Gastroesophageal sphincter (tissue), 4 donors: ENCODE results near the gene SLA2. TPM values are rescaled to one million over a fixed set of nuclear protein-coding genes. Genes with fewer than 3 reads are reported as not detected.

Source experiments
- ATAC-seq: fragments of 150-250 bp; one replicate; pipeline ENCODE4 v1.9.1; 2016; ENCODE audit warnings: mild to moderate bottlenecking, moderate library complexity
- H3K27ac ChIP-seq, 4 donors: fragments of 200-600 bp; sonication (generic) in 3 of 4; 1 replicate in 3 of 4; 2 replicates in 1 of 4; pipeline ENCODE4 v1.5.1; 2016 to 2019
- H3K27me3 ChIP-seq: fragments of 200-600 bp; sonication (generic); one replicate; pipeline ENCODE4 v1.5.1; 2019
- H3K36me3 ChIP-seq, 2 donors: fragments of 200-600 bp; sonication (generic); one replicate each; pipeline ENCODE4 v1.5.1; 2019; ENCODE audit warnings: control low read depth in 1 of 2
- H3K4me1 ChIP-seq, 3 donors: fragments of 200-600 bp; sonication (generic); 1 replicate in 2 of 3; 2 replicates in 1 of 3; pipeline ENCODE4 v1.5.1; 2016 to 2019; ENCODE audit warnings: control low read depth in 2 of 3
- H3K4me3 ChIP-seq, 2 donors: fragments of 200-600 bp; sonication (generic); one replicate each; pipeline ENCODE4 v1.5.1; 2019; ENCODE audit warnings: mild to moderate bottlenecking in 1 of 2, moderate library complexity in 1 of 2
- H3K9me3 ChIP-seq, 3 donors: fragments of 200-600 bp; sonication (generic); one replicate each; pipeline ENCODE4 v1.5.1; 2017 to 2019; ENCODE audit warnings: control low read depth in 2 of 3
- EP300 ChIP-seq: sonication (generic); formaldehyde crosslinking; IDR thresholded peaks from one replicate; pipeline ENCODE4 v1.6.1; 2017; ENCODE audit warnings: antibody characterized with exemption, mild to moderate bottlenecking
- POLR2A ChIP-seq, 2 donors: fragments of 450-650 bp; IDR thresholded peaks; one replicate each; pipeline ENCODE4 v1.6.1; 2017; ENCODE audit warnings: antibody characterized with exemption in 2 of 2, mild to moderate bottlenecking in 2 of 2, moderate library complexity in 1 of 2
- POLR2AphosphoS5 ChIP-seq: sonication (generic); formaldehyde crosslinking; IDR thresholded peaks from one replicate; pipeline ENCODE4 v1.6.1; 2017; ENCODE audit warnings: antibody characterized with exemption
- WGBS, 2 donors: methylation state at CpG; one replicate each; pipeline ENCODE4 v1.1.5; 2018; ENCODE audit warnings: low coverage in 1 of 2; 5-methylcytosine and 5-hydroxymethylcytosine counted together
- total RNA-seq, 4 donors: library from RNA; depleted of rRNA; stranded (reverse); fragments of >200 nt; gene quantifications; one replicate each; pipeline ENCODE4 v1.1.0, GENCODE V29; 2016
- TF ChIP-seq, protein P1 (sequence below), 4 experiments: fragments of 200-600 bp in 2 of 4; fragments of 450-650 bp in 2 of 4; sonication (generic) in 1 of 4; IDR thresholded peaks; one replicate each; pipeline ENCODE4 v1.5.1; 2017 to 2019; ENCODE audit warnings: antibody characterized with exemption in 4 of 4, mild to moderate bottlenecking in 2 of 4, moderate library complexity in 2 of 4

Gene SLA2
- total RNA-seq, 4 donors from 2014 or later: 0.13 TPM; not detected in 3

DNA sequence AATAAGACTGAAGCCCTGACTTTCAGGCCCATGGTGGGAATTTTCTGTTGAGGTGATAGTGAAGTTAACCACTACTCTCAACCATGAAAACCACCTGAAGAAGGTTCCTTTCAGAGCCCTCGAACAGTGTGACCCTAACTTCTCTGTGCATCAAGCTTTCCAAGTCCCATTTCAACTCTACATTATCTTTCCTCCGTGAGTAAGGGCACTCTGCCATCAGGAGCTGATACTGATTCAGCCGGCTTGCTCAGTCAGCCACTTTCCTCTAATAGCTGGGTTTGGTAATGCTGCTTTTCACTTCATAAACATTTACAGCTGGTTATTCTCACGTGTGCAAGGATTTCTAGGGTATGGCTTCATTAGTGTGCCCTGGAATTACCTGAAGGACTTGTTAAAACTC is 10.7 kb upstream of the SLA2 start:
- Histone ChIP-seq H3K27me3 (no peaks in the 10 kb centered on the region), H3K36me3 (peaks cover 0 to 94% of the 10 kb centered on the region in 2 donors), H3K27ac (no peak overlapping the region), H3K4me1 (no peaks in the 10 kb centered on the region), H3K4me3 (no peak overlapping the region), H3K9me3 (no peaks in the 10 kb centered on the region)
- TF ChIP-seq POLR2A (IDR thresholded peaks at IDR 0.05): no peak
- no peak for ATAC-seq
- 53 to 86% methylated on average over 4 of the region's 4 CpGs for WGBS, 2 donors

DNA sequence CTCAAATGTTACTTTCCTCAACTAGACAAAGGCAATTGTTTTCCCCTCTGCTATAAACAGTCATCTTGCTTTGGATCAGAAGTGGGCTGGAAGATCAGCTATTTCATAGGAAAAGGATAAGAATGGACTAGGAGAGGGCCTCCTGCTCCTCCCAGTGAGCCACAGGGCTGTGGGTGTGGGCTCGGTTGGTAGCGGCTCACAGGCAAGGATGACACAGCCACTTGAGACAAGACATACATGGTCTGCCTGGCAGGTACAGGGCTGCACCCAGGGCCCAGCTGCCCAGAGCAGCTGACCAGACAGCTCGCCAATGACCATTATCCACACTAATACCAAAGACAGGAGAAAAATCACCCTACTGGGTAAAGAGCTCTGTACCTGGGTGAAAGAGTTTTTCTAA is 9.0 kb upstream of the SLA2 start:
- Histone ChIP-seq H3K36me3 (peaks cover 0 to 89% of the 10 kb centered on the region in 2 donors), H3K27me3 (no peaks in the 10 kb centered on the region), H3K4me1 (no peaks in the 10 kb centered on the region), H3K9me3 (no peaks in the 10 kb centered on the region), H3K4me3 (no peak overlapping the region), H3K27ac (no peak overlapping the region)
- 100% methylated on average over 2 of the region's 3 CpGs; no CpG with 5 or more reads in 1 of the 2 donors for WGBS, 2 donors
- TF ChIP-seq POLR2A (IDR thresholded peaks at IDR 0.05) (no peak), POLR2AphosphoS5 (no peak), EP300 (no peak)
- TF ChIP-seq, protein P1, sequence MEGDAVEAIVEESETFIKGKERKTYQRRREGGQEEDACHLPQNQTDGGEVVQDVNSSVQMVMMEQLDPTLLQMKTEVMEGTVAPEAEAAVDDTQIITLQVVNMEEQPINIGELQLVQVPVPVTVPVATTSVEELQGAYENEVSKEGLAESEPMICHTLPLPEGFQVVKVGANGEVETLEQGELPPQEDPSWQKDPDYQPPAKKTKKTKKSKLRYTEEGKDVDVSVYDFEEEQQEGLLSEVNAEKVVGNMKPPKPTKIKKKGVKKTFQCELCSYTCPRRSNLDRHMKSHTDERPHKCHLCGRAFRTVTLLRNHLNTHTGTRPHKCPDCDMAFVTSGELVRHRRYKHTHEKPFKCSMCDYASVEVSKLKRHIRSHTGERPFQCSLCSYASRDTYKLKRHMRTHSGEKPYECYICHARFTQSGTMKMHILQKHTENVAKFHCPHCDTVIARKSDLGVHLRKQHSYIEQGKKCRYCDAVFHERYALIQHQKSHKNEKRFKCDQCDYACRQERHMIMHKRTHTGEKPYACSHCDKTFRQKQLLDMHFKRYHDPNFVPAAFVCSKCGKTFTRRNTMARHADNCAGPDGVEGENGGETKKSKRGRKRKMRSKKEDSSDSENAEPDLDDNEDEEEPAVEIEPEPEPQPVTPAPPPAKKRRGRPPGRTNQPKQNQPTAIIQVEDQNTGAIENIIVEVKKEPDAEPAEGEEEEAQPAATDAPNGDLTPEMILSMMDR (IDR thresholded peaks at IDR 0.05): no peak
- ATAC-seq: no peak

DNA sequence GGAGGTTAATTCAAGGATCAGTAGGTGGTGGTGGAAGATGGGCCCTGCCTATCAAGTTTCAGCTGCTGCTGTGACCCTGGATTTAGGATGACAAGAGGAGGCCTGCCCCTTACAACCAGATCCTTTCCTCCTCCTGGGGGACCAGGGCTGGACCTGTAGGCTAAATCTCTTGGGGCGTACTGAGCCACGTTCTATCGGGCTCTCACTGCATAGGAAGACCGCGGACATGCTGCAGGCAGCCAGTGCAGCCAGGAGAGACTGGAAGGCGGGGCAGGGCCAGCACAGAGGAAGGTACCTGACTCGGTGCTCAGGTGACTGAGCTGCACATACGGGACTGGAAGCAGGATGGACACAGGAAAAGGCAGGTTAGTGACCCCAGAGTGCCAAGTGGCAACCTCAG is 8.5 kb upstream of the SLA2 start:
- H3K4me3 ChIP-seq: no peak overlapping the region
- H3K9me3 ChIP-seq: no peaks in the 10 kb centered on the region
- no peaks in the 10 kb centered on the region for H3K27me3 ChIP-seq
- H3K27ac ChIP-seq: no peak overlapping the region
- WGBS, 2 donors: no CpG with 5 or more reads among the region's 8 CpGs
- TF ChIP-seq, protein P1 (IDR thresholded peaks at IDR 0.05): no peak
- TF ChIP-seq POLR2A (IDR thresholded peaks at IDR 0.05) (no peak), EP300 (no peak), POLR2AphosphoS5 (no peak)
- H3K36me3 ChIP-seq: peaks cover 0 to 84% of the 10 kb centered on the region in 2 donors
- no peaks in the 10 kb centered on the region for H3K4me1 ChIP-seq
- ATAC-seq: no peak

- H3K9me3 ChIP-seq: no peaks in the 10 kb centered on the region
- no peak overlapping the region for H3K4me3 ChIP-seq
- no peaks in the 10 kb centered on the region for H3K4me1 ChIP-seq
- H3K36me3 ChIP-seq: peaks cover 0 to 73% of the 10 kb centered on the region in 2 donors
- TF ChIP-seq, protein P1 (IDR thresholded peaks at IDR 0.05): no peak
- no peak for TF ChIP-seq POLR2A (IDR thresholded peaks at IDR 0.05)
- TF ChIP-seq EP300: no peak
- no peak for TF ChIP-seq POLR2AphosphoS5
- H3K27me3 ChIP-seq: no peaks in the 10 kb centered on the region
- no peak overlapping the region for H3K27ac ChIP-seq
- ATAC-seq: no peak
- 87 to 95% methylated on average over 4 to 8 of the region's 9 CpGs for WGBS, 2 donors
Measured at GRCh38 chr20:36653456-36653855, 7.5 kb upstream of the SLA2 start.

- Histone ChIP-seq H3K27ac (no peak overlapping the region), H3K4me3 (no peak overlapping the region), H3K4me1 (no peaks in the 10 kb centered on the region), H3K9me3 (no peaks in the 10 kb centered on the region), H3K36me3 (peaks cover 0 to 15% of the 10 kb centered on the region in 2 donors), H3K27me3 (no peaks in the 10 kb centered on the region)
- 69 to 79% methylated on average over 4 to 7 of the region's 8 CpGs for WGBS, 2 donors
- ATAC-seq: no peak
- no peak for TF ChIP-seq POLR2AphosphoS5
Measured at GRCh38 chr20:36647196-36648121, 1.5 kb upstream of the SLA2 start.

DNA sequence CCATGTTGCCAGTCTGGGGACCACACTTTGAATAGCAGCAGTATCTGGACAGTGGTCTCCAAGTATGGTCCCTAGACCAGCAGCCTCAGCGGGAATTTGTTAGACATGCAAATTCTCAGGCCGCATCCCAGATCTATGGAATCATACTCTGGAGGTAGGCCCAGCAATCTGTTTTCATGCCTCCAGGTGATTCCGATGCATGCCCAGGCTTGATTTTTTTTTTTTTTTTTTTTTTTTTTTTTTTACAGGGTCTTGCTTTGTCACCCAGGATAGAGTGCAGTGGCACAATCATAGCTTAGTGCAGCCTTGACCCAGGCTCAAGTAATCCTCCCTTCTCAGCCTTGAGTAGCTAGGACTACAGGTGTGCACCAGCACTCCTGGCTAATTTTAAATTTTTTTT is 682 bp upstream of the SLA2 start:
- 87 to 93% methylated on average over 3 of the region's 3 CpGs for WGBS, 2 donors
- ATAC-seq: no peak
- H3K36me3 ChIP-seq: peaks cover 0 to 8% of the 10 kb centered on the region in 2 donors
- H3K4me1 ChIP-seq: no peaks in the 10 kb centered on the region
- no peaks in the 10 kb centered on the region for H3K27me3 ChIP-seq
- no peak overlapping the region for H3K27ac ChIP-seq
- no peak overlapping the region for H3K4me3 ChIP-seq
- TF ChIP-seq EP300 (no peak), POLR2AphosphoS5 (no peak), POLR2A (IDR thresholded peaks at IDR 0.05) (no peak)
- TF ChIP-seq, protein P1 (IDR thresholded peaks at IDR 0.05): no peak
- H3K9me3 ChIP-seq: no peaks in the 10 kb centered on the region
